Muscle layer of duodenum (tissue), 2 donors: Measurements from ENCODE around the gene NPRL2.

ENCODE experiments used
- H3K27ac ChIP-seq: one replicate; pipeline ENCODE4 v1.7.0; 2013; ENCODE audit warnings: mild to moderate bottlenecking, low read length
- H3K27me3 ChIP-seq: one replicate; pipeline ENCODE4 v1.7.0; 2013; ENCODE audit warnings: low read depth, mild to moderate bottlenecking, control low read depth, low read length
- H3K36me3 ChIP-seq, 2 donors: one replicate each; pipeline ENCODE4 v1.7.0; 2013; ENCODE audit warnings: low read length in 2 of 2, control low read depth in 1 of 2, mild to moderate bottlenecking in 1 of 2; ENCODE audit not compliant: insufficient read depth in 2 of 2, control insufficient read depth in 1 of 2
- H3K4me1 ChIP-seq, 2 donors: one replicate each; pipeline ENCODE4 v1.7.0; 2013; ENCODE audit warnings: low read length in 2 of 2, mild to moderate bottlenecking in 2 of 2, control low read depth in 1 of 2, moderate library complexity in 1 of 2; ENCODE audit not compliant: insufficient read depth in 2 of 2, control insufficient read depth in 1 of 2
- H3K4me3 ChIP-seq, 2 donors: one replicate each; pipeline ENCODE4 v1.7.0; 2013; ENCODE audit warnings: low read length in 2 of 2, low read depth in 1 of 2, mild to moderate bottlenecking in 1 of 2
- H3K9me3 ChIP-seq, 2 donors: one replicate each; pipeline ENCODE4 v1.7.0; 2013; ENCODE audit warnings: low read length in 2 of 2, control low read depth in 1 of 2, mild to moderate bottlenecking in 1 of 2; ENCODE audit not compliant: control insufficient read depth in 1 of 2
- donor health status: healthy.

NPRL2 gene

DNA sequence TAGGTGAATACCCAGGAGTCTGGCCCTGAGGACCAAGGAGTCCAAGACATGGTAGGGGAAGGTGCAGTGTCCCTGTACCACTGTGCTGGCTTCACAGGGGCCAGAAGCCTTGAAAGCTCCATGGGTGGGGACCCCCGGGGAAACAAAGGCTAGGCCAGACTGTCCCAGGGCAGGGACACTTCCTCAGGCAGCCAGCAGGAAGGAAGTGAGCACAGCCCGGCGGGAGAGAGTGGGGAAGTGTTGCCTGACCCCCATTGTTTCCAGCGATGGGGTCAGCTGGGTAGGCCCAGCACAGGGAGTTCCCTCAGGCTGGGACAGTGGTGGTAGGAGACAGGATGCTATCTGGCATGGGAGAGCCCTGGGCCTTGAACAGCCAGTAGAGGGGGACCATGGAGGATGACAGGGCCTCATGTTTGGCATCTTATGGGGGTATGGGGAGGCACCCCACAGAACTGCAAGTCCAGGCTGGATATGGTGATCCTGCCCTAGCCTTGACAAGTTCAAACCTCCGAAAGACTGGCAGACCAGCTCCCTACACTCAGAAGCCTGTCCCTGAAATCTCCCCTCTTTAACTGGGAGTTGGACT is 26.9 kb downstream of the NPRL2 start:
- Histone ChIP-seq H3K27me3 (no peaks in the 10 kb centered on the region), H3K4me1 (peaks cover 27 to 66% of the 10 kb centered on the region in 2 donors), H3K4me3 (no peak overlapping the region), H3K27ac (peak overlapping the region; percentile 91), H3K36me3 (peaks cover 9 to 22% of the 10 kb centered on the region in 2 donors), H3K9me3 (no peaks in the 10 kb centered on the region)

DNA sequence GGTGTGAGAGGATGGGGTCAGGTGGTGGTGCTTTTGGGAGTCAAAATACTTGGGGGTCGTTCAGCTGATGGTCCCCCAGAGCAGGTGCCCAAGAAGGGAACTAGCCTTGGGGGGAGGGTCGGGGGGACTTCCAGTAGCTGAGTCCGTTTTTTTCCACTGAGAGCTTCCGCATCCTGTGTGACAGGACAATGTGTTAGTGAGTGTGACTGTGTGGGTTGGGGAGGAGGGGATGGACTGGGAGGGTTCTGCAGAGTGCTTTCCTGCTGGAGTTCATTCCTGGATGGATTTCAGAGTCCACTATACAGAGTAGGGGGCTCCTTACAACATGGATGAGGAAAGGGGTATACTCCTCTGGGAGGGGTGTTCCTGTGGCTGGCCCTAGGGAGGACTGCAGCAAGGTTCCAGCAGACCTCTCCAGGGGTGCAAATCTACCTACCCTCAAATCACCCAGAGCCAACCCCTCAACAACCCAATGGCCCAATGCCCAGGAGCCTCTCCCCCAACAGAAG is 27.4 kb downstream of the NPRL2 start:
- Histone ChIP-seq H3K9me3 (no peaks in the 10 kb centered on the region), H3K36me3 (peaks cover 13 to 28% of the 10 kb centered on the region in 2 donors), H3K27me3 (no peaks in the 10 kb centered on the region), H3K4me3 (no peak overlapping the region), H3K27ac (peak overlapping the region; percentile 91), H3K4me1 (peaks cover 26 to 68% of the 10 kb centered on the region in 2 donors)

- Histone ChIP-seq H3K36me3 (peaks cover 14 to 28% of the 10 kb centered on the region in 2 donors), H3K4me1 (peaks cover 30 to 71% of the 10 kb centered on the region in 2 donors), H3K27ac (peak within 1 kb of the TSS; percentile 91), H3K4me3 (peak within 1 kb of the TSS; percentile 87 to 95), H3K9me3 (no peaks in the 10 kb centered on the region), H3K27me3 (no peaks in the 10 kb centered on the region)
Measured at GRCh38 chr3:50322386-50323091, 28.0 kb downstream of the NPRL2 start, which contains the start of gene HYAL2. Gene HYAL2, minus strand, starts transcription at chr3:50322745. Its CDS starts 2,256 bp downstream, at chr3:50320489.

- Histone ChIP-seq H3K36me3 (peaks cover 14 to 28% of the 10 kb centered on the region in 2 donors), H3K27ac (peak overlapping the region; percentile 91), H3K9me3 (no peaks in the 10 kb centered on the region), H3K27me3 (no peaks in the 10 kb centered on the region), H3K4me1 (peaks cover 25 to 71% of the 10 kb centered on the region in 2 donors), H3K4me3 (peak overlapping the region; percentile 87 to 95)
Measured at GRCh38 chr3:50322115-50322385, 28.5 kb downstream of the NPRL2 start.

- Histone ChIP-seq H3K4me3 (peak overlapping the region; percentile 87 to 95), H3K27ac (peak overlapping the region; percentile 91), H3K36me3 (peaks cover 14 to 28% of the 10 kb centered on the region in 2 donors), H3K9me3 (no peaks in the 10 kb centered on the region), H3K4me1 (peaks cover 23 to 67% of the 10 kb centered on the region in 2 donors), H3K27me3 (no peaks in the 10 kb centered on the region)
Measured at GRCh38 chr3:50321336-50322114, 29.1 kb downstream of the NPRL2 start.

- peak overlapping the region; percentile 87 to 95 for H3K4me3 ChIP-seq
- peak overlapping the region; percentile 91 for H3K27ac ChIP-seq
- H3K4me1 ChIP-seq = peaks cover 23 to 66% of the 10 kb centered on the region in 2 donors
- H3K9me3 ChIP-seq = no peaks in the 10 kb centered on the region
- H3K27me3 ChIP-seq = no peaks in the 10 kb centered on the region
- H3K36me3 ChIP-seq = peaks cover 14 to 21% of the 10 kb centered on the region in 2 donors
Measured at GRCh38 chr3:50320853-50321335, 29.7 kb downstream of the NPRL2 start.

GRCh38 chr3:50319894-50320625 is 30.5 kb downstream of the NPRL2 start:
- peak overlapping the region; percentile 87 to 95 for H3K4me3 ChIP-seq
- H3K4me1 ChIP-seq = peaks cover 23 to 65% of the 10 kb centered on the region in 2 donors
- H3K27ac ChIP-seq = peak overlapping the region; percentile 91
- H3K36me3 ChIP-seq = peaks cover 16 to 17% of the 10 kb centered on the region in 2 donors
- H3K27me3 ChIP-seq = no peaks in the 10 kb centered on the region
- no peaks in the 10 kb centered on the region for H3K9me3 ChIP-seq

DNA sequence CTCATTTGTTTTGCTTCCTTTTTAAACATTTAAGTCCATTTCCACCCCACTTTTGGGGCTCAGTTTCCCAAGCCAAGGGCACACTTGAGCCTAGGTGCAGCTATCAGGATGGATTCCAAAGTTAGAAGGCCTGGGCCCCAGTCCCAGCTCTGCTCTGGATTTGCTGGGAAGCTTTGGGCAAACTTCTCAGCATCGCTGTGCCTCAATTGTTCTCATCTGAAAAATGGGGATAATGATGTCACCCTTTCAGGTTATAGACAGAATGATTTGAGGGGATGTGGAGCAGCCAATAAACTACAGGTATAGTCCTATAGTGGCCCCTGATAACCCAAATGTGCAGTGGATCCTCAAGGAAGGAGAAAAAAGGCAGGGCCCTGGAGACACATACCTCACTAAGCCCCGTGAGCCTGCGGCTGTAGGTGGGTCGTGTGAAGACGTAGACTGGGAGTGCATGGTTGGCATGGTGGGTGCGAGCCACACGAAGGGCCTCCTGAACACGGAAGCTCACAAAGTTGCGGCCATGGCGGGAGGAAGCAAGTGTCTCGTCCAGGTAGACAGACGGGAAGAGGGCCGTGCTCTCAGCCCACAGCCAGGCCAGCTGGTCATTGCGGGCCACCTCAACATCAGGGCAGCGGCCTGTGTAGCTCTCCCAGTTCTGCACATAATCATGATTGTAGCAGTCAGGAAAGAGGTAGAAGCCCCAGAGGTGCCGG is 31.2 kb downstream of the NPRL2 start:
- no peak overlapping the region for H3K27ac ChIP-seq

GRCh38 chr3:50318615-50319014 is 32.0 kb downstream of the NPRL2 start:
- H3K27ac ChIP-seq = no peak overlapping the region
- H3K4me1 ChIP-seq = peaks cover 19 to 51% of the 10 kb centered on the region in 2 donors
- H3K36me3 ChIP-seq = peaks cover 14 to 17% of the 10 kb centered on the region in 2 donors
- peak overlapping the region; percentile 30 to 87 for H3K4me3 ChIP-seq
- H3K27me3 ChIP-seq = no peaks in the 10 kb centered on the region
- no peaks in the 10 kb centered on the region for H3K9me3 ChIP-seq

More for the DNA sequence above, 31.2 kb downstream of the NPRL2 start:
- peaks cover 21 to 58% of the 10 kb centered on the region in 2 donors for H3K4me1 ChIP-seq
- peak overlapping the region; percentile 30 to 87 for H3K4me3 ChIP-seq
- no peaks in the 10 kb centered on the region for H3K27me3 ChIP-seq
- peaks cover 14 to 17% of the 10 kb centered on the region in 2 donors for H3K36me3 ChIP-seq
- no peaks in the 10 kb centered on the region for H3K9me3 ChIP-seq

- H3K4me1 ChIP-seq = peaks cover 19 to 50% of the 10 kb centered on the region in 2 donors
- peaks cover 14 to 17% of the 10 kb centered on the region in 2 donors for H3K36me3 ChIP-seq
- H3K4me3 ChIP-seq = peak overlapping the region; percentile 30 to 87
- no peaks in the 10 kb centered on the region for H3K27me3 ChIP-seq
- no peaks in the 10 kb centered on the region for H3K9me3 ChIP-seq
- no peak overlapping the region for H3K27ac ChIP-seq
Measured at GRCh38 chr3:50318163-50318562, 32.4 kb downstream of the NPRL2 start.
